HG03520 (cell line): ENCODE results near the gene PDE5A.

ENCODE experiments used
- ATAC-seq: cut with Tn5 transposase; IDR thresholded peaks from one replicate; pipeline ENCODE4 v1.9.1; 2021; ENCODE audit warnings: mild to moderate bottlenecking, moderate library complexity; ENCODE audit not compliant: unreplicated experiment

The PDE5A gene

DNA sequence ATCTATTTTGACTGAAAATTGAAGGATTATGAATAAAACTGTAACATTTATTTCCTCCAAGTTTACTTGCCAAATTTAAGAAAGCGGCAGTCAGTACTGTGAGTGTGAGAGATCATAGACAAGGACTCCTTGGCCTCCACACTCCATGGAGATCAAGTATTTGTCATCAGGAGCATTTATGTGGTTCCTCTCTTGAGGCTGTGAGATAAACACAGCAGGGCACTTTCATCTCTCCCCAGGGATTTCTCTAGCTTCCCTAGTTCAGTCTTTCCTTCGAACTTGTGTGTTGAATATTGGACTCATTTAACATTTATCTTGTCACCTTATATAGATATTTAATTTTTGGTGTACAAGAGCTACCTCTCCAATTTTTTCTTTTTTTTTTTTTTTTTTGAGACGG lies 40.8 kb downstream of the PDE5A start:
- no peak for ATAC-seq

- no peak for ATAC-seq
Observed at GRCh38 chr4:119585771-119586170, 42.8 kb downstream of the PDE5A start.

DNA sequence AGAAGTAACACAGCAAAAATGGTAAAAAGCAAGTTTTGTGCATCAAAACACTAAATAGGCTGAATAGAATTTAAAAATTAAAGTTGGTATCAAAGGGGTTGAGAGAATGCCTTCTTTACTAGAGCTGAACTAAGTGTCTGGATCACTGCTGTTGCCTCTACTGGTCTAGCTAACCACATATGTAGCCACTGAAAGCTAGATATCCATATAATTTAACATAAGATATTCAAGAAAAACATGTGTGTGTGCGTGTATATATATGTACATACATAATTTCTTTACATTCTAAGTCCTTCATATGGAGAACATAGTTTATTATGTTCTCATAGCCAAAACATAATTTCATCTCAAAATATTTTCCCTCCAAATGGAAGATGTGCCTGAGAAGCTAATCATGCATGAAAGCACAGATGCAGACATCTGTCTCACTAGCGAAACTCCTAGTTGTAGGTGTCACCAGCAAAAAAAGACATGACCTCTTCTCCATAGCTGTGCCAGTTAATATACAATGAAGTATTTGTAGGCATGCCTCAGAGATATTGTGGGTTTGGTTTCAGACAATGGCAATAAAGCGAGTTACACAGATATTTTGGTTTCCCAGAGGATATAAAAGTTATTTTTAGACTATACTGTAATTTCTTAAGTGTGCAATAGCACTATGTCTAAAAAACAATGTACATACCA lies 47.3 kb downstream of the PDE5A start:
- ATAC-seq, result no peak

- ATAC-seq, result no peak
Observed at GRCh38 chr4:119580293-119580692, 48.3 kb downstream of the PDE5A start.

DNA sequence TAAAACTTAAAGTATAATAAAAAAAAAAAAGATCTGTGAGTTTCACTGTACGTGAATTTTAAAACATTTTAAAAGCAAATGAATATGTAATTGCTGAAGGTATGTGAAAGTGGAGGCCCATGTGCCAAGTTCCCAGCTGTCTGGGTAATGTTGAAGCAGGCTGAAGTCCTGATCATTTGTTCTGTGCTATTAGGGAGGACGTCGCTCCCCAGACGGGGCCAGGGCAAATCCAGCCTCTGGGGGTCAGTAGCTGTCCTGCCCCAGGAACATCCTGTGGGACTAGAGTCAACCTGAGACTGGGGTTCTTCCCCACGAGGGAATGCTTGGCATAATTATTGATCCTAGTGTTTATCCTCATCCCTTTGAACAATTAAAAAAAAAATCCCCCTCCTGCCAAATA lies 48.8 kb downstream of the PDE5A start:
- no peak for ATAC-seq

GRCh38 chr4:119570401-119570800 lies 58.2 kb downstream of the PDE5A start:
- ATAC-seq, result no peak

- ATAC-seq, result no peak
Observed at GRCh38 chr4:119564106-119564505, 64.5 kb downstream of the PDE5A start.

- no peak for ATAC-seq
Observed at GRCh38 chr4:119559044-119559647, 69.5 kb downstream of the PDE5A start.

GRCh38 chr4:119550857-119551532 lies 77.6 kb downstream of the PDE5A start:
- ATAC-seq, result no peak

DNA sequence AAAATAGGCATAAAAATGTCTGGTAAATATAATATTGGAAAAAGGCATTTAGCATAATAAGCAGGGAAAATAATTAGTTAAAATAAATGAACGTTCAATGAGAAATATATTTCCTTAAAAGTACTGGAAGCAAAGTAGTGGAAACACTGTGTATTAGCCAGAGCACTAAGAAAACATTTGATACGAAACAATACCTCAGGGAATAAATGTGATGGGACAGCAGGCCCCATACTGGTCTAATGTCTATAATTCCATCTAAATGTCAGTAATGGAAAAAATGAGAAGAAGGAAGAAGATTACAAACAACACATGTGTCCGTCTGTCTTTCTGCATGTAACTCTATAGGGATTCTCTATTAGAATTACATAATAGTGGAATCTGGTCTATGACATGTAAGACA lies 79.0 kb downstream of the PDE5A start:
- ATAC-seq, result no peak

GRCh38 chr4:119543779-119544178 lies 84.8 kb downstream of the PDE5A start:
- no peak for ATAC-seq

GRCh38 chr4:119543187-119543586 lies 85.4 kb downstream of the PDE5A start:
- ATAC-seq, result no peak

DNA sequence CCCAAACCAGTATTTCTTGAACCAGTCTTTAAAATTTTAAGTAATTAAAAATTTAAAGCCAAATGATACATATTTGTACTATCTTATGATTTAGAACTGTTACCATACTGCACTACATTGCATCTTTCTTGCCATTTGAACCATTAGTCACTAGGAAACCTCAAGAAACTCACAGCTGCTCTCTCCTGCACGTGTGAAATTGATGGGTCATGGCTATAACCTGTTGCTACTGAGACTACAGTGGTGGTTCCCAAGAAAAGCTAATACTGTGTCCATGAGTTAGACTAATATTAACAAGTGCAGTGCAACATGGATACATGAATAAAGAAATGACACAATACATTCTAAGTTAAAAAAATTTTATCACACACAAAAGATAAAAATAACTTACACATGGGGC lies 88.4 kb downstream of the PDE5A start:
- ATAC-seq, result no peak

DNA sequence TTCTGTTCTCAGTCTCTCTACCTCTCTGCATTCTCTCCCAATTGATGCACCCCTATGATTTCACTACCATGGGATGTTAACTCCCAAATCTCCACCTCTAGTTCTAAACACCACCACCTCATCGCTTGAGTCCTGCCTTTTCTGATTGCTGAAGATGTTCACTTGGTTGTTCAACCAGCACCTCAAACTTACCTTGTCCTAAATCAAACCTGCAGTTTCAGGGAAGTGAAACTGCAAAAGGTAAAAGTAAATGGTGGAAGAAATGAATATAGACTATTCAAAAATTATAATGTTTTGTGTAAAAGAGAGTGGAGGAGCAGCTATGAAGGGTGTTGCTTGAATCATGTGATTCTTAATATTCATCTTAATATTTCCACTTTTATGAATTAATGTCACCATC lies 91.0 kb downstream of the PDE5A start:
- no peak for ATAC-seq

DNA sequence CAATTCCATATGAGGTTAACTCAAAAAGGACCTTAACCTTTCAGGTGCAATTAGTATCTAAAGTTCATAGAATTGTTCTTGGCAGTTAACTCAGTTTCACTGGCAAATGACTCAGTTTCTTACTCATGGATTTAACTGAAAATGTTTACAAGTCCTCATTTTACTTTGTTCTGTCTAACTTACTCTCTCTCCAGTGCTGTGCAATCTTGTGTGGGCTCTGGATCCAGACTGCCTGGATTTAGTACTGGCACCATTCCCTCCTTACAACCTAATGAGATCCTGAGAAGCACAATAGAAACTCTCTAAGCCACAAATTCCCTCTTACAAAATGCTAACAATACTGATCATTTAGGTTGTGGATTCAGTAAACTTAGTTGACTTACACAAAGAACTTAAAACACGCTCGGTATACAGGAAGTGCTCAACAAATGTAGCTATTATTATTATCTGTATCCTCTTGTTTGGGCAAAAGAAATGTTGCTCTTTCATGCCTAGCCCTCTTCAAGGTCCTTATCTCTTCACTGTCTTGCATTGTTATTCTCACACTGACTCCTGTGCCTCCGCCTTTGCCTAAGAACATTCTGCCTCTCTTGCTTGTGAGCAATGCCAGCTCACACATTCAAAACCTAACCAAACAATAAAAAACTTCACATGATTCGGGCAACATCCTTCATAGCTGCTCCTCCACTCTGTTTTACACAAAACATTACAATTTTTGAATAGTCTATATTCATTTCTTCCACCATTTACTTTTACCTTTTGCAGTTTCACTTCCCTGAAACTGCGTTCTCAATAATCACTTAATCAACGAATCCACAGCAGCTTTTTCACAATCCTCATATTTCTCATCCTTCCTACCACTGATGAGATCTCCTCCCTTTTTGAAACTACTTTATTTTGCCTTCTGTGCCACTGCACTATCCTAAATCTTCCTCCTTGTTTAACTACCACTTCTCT lies 91.8 kb downstream of the PDE5A start:
- peak; percentile 43 for ATAC-seq

- no peak for ATAC-seq
Observed at GRCh38 chr4:119532319-119532718, 96.3 kb downstream of the PDE5A start.

GRCh38 chr4:119529788-119530187 lies 98.8 kb downstream of the PDE5A start:
- ATAC-seq, result no peak

GRCh38 chr4:119526786-119527550 lies 101.6 kb downstream of the PDE5A start:
- no peak for ATAC-seq

- ATAC-seq, result no peak
Observed at GRCh38 chr4:119525771-119526712, 102.6 kb downstream of the PDE5A start.
